GM04504 (cell line): Measurements from ENCODE around the gene TRMT2A.
A peak's percentile ranks its signal among the peaks of the same experiment; 100 is the strongest.
"Not testable (repeated sequence)": the region's sequence is repeated elsewhere in the genome, so short reads cannot be mapped to it uniquely, and the experiment has no call there.

ENCODE experiments used
- DNase-seq: peaks from one replicate; pipeline ENCODE4 v3.0.0-alpha.2; 2012; ENCODE audit warnings: low read depth

Gene TRMT2A

GRCh38 chr22:20084547-20085413 is 32.2 kb downstream of the TRMT2A start:
- no peak for DNase-seq

- no peak for DNase-seq
Observed at GRCh38 chr22:20083891-20084546, 33.0 kb downstream of the TRMT2A start.

GRCh38 chr22:20083157-20083890 is 33.7 kb downstream of the TRMT2A start:
- DNase-seq, result no peak

GRCh38 chr22:20080776-20081654 is 36.0 kb downstream of the TRMT2A start:
- DNase-seq, result peak; percentile 24

- peak; percentile 12 for DNase-seq
Observed at GRCh38 chr22:20080445-20080775, 36.6 kb downstream of the TRMT2A start.

- peak; percentile 95 for DNase-seq
Observed at GRCh38 chr22:20079745-20080444, 37.1 kb downstream of the TRMT2A start, which contains the start of gene DGCR8. Gene DGCR8, plus strand, starts transcription at chr22:20080241. Its CDS starts 5,723 bp downstream, at chr22:20085964.

GRCh38 chr22:20076627-20077172 is 40.3 kb downstream of the TRMT2A start:
- DNase-seq, result no peak

GRCh38 chr22:20071524-20071972 is 45.5 kb downstream of the TRMT2A start:
- no peak for DNase-seq

- DNase-seq, result no peak
Observed at GRCh38 chr22:20069331-20070042, 47.5 kb downstream of the TRMT2A start.

- DNase-seq, result no peak
Observed at GRCh38 chr22:20068640-20069039, 48.4 kb downstream of the TRMT2A start.

GRCh38 chr22:20067384-20067682 is 49.7 kb downstream of the TRMT2A start:
- not testable (repeated sequence) for DNase-seq

GRCh38 chr22:20066617-20067383 is 50.2 kb downstream of the TRMT2A start:
- DNase-seq, result no peak

GRCh38 chr22:20065896-20066616 is 51.0 kb downstream of the TRMT2A start:
- no peak for DNase-seq

- DNase-seq, result no peak
Observed at GRCh38 chr22:20064545-20065262, 52.3 kb downstream of the TRMT2A start.

- no peak for DNase-seq
Observed at GRCh38 chr22:20064140-20064480, 52.9 kb downstream of the TRMT2A start.

GRCh38 chr22:20063271-20064139 is 53.5 kb downstream of the TRMT2A start:
- DNase-seq, result no peak

GRCh38 chr22:20062766-20063083 is 54.3 kb downstream of the TRMT2A start:
- DNase-seq, result no peak
